MCF 10A (cell line): ENCODE measurements around the gene WIPF2. TPM values are rescaled to one million over a fixed set of nuclear protein-coding genes. Genes with fewer than 3 reads are reported as not detected.

Source experiments
- BruUV-seq: library from RNA; stranded (reverse); fragments of 400-500 nt; replicated peaks from 2 replicates; lab custom pipeline; 2021; lab: Mats Ljungman, UMichigan
- CTCF ChIA-PET: fragments of 300-600 bp; sonication (Branson Sonifier 250); formaldehyde crosslinking; extraction: SDS; loops from one replicate; lab custom pipeline; 2021; ENCODE audit warnings: antibody characterized with exemption, inconsistent platforms; lab: Yijun Ruan, JAX
- POLR2A ChIA-PET: fragments of 300-600, 350-650 bp; sonication (Branson Sonifier 250); formaldehyde crosslinking; extraction: SDS; loops from one replicate; lab custom pipeline; 2020; ENCODE audit warnings: antibody characterized with exemption, inconsistent platforms; lab: Yijun Ruan, JAX
- DNase-seq: peaks from one replicate; pipeline ENCODE4 v3.0.0-alpha.2; 2018; ENCODE audit not compliant: unreplicated experiment
- H3K27ac Mint-ChIP-seq: one replicate; pipeline ENCODE4 v1.8.0; 2022; ENCODE audit warnings: mild to moderate bottlenecking, low read depth, mixed read lengths; ENCODE audit not compliant: unreplicated experiment
- H3K27me3 Mint-ChIP-seq: one replicate; pipeline ENCODE4 v1.8.0; 2022; ENCODE audit warnings: mixed read lengths; ENCODE audit not compliant: insufficient read depth, unreplicated experiment
- H3K36me3 Mint-ChIP-seq: one replicate; pipeline ENCODE4 v1.8.0; 2022; ENCODE audit warnings: mild to moderate bottlenecking, moderate library complexity, mixed read lengths; ENCODE audit not compliant: insufficient read depth, unreplicated experiment
- H3K4me1 Mint-ChIP-seq: one replicate; pipeline ENCODE4 v1.8.0; 2022; ENCODE audit warnings: mixed read lengths; ENCODE audit not compliant: insufficient read depth, unreplicated experiment
- H3K4me3 Mint-ChIP-seq: one replicate; pipeline ENCODE4 v1.8.0; 2022; ENCODE audit warnings: mild to moderate bottlenecking, moderate library complexity, mixed read lengths; ENCODE audit not compliant: unreplicated experiment
- H3K9me3 Mint-ChIP-seq: one replicate; pipeline ENCODE4 v1.8.0; 2022; ENCODE audit warnings: mixed read lengths; ENCODE audit not compliant: unreplicated experiment
- intact Hi-C: fragments of 100-400 bp; cut with micrococcal nuclease; formaldehyde crosslinking; loops from 2 replicates; pipeline ENCODE4 v1.14.1; 2022
- total RNA-seq: library from RNA; stranded (reverse); gene quantifications from 2 replicates; pipeline ENCODE4 v1.2.3, GENCODE V29; 2022
- TF ChIP-seq, protein P1 (sequence below): fragments of 200-600 bp; IDR thresholded peaks from one replicate; pipeline ENCODE4 v1.8.0; 2022; ENCODE audit warnings: antibody characterized with exemption, mild to moderate bottlenecking; ENCODE audit not compliant: unreplicated experiment

WIPF2 gene
- total RNA-seq, 1 experiment from 2014 or later = 32.8 TPM

DNA sequence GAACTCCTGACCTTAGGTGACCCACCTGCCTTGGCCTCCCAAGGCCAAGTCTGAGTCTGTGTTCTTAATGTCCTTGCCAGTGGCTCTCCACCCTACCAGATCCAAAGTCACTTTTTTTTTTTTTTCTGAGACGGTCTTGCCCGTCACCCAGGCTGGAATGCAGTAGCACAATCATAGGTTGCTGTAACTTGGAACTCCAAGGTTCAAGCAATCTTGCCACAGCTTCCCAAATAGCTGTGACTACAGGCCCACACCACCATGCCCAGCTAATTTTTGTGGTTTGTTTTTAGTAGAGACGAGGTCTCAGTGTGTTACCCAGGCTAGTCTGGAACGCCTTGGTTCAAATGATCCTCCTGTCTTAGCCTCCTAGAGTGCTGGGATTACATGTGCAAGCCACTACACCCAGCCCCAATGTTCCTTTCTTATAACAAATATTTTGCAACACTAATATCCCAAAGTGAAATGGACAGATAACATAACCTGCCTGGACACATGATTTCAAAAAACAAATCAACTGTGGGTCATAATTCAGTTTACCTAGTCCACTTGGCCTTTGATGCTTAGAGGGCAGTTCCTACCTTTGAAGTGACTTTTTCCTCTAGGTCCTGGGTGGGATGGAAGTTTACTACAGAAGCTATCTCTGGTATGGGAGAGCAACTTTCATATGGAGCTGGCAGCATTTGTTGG lies 45.9 kb upstream of the WIPF2 start:
- TF ChIP-seq, protein P1, sequence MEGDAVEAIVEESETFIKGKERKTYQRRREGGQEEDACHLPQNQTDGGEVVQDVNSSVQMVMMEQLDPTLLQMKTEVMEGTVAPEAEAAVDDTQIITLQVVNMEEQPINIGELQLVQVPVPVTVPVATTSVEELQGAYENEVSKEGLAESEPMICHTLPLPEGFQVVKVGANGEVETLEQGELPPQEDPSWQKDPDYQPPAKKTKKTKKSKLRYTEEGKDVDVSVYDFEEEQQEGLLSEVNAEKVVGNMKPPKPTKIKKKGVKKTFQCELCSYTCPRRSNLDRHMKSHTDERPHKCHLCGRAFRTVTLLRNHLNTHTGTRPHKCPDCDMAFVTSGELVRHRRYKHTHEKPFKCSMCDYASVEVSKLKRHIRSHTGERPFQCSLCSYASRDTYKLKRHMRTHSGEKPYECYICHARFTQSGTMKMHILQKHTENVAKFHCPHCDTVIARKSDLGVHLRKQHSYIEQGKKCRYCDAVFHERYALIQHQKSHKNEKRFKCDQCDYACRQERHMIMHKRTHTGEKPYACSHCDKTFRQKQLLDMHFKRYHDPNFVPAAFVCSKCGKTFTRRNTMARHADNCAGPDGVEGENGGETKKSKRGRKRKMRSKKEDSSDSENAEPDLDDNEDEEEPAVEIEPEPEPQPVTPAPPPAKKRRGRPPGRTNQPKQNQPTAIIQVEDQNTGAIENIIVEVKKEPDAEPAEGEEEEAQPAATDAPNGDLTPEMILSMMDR = no peak
- ChIA-PET POLR2A (interaction anchor here (0.7 to 1.3 kb wide), 4 partner anchors 9 to 33 kb away, joined by 3 to 4 read pairs (median 3); partner anchors contain the start of gene CASC3), CTCF (interaction anchor here (0.6 to 0.9 kb wide), 5 partner anchors 16 to 98 kb away, joined by 3 to 13 read pairs (median 4); no protein-coding TSS in a partner anchor)
- Mint-ChIP-seq H3K27ac (no peak overlapping the region), H3K27me3 (no peaks in the 10 kb centered on the region), H3K36me3 (peaks cover 72% of the 10 kb centered on the region), H3K9me3 (no peaks in the 10 kb centered on the region), H3K4me1 (peaks cover 19% of the 10 kb centered on the region), H3K4me3 (no peak overlapping the region)
- BruUV-seq = no TSS peak
- intact Hi-C loops = no loop called here
- DNase-seq = no peak

DNA sequence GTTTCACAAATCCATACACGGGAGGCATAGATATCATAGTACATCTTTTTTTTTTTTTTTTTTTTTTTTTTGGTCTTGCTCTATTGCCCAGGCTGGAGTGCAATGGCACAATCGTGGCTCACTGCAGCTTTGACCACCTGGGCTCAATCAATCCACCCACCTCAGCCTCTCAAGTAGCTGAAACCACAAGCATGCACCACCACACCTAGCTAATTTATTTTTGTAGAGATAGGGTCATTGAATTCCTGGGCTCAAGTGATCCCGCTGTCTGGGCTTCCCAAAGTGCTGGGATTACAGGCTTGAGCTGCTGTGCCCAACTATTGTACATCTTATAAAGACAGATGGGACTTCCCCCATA lies 45.3 kb upstream of the WIPF2 start:
- Mint-ChIP-seq H3K36me3 (peaks cover 67% of the 10 kb centered on the region), H3K4me1 (peaks cover 16% of the 10 kb centered on the region), H3K27ac (no peak overlapping the region), H3K4me3 (no peak overlapping the region), H3K27me3 (no peaks in the 10 kb centered on the region), H3K9me3 (no peaks in the 10 kb centered on the region)
- ChIA-PET CTCF (interaction anchor here (0.6 to 0.9 kb wide), 5 partner anchors 16 to 99 kb away, joined by 3 to 13 read pairs (median 4); no protein-coding TSS in a partner anchor), POLR2A (interaction anchor here (0.7 to 1.3 kb wide), 3 partner anchors 8 to 31 kb away, joined by 3 read pairs; no protein-coding TSS in a partner anchor)
- no peak for DNase-seq
- TF ChIP-seq, protein P1 = no peak
- intact Hi-C loops = no loop called here
- BruUV-seq = no TSS peak

DNA sequence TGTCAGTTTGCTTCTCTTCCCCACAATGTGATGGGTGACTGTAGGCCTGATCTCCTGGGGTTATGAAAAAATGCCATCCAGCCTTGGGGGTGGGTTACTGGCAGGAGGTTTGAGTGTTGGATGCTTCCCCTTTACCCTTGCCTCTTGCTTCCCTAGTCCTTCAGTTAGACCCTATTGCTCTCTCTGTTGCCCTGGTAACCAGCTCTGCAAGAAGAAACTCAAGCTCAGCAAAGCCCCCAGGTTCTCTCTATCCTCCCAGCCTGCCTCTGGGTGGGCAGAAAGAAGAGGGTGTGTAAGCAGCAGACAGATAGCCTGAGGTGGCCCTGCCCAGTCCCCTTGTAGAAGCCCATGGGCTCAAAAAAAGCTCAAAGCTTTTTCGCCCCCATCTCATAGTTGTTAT lies 44.6 kb upstream of the WIPF2 start:
- no peak for DNase-seq
- intact Hi-C loops = no loop called here
- ChIA-PET POLR2A (interaction anchor here (0.6 to 6.9 kb wide), 6 partner anchors 10 to 131 kb away, joined by 3 to 65 read pairs (median 10); partner anchors contain the start of gene CASC3), CTCF (interaction anchor here (0.6 to 2.6 kb wide), 2 partner anchors 61 to 92 kb away, joined by 3 to 11 read pairs; no protein-coding TSS in a partner anchor)
- no TSS peak for BruUV-seq
- no peaks in the 10 kb centered on the region for H3K9me3 Mint-ChIP-seq
- TF ChIP-seq, protein P1 = no peak
- no peak overlapping the region for H3K27ac Mint-ChIP-seq
- no peak overlapping the region for H3K4me3 Mint-ChIP-seq
- no peaks in the 10 kb centered on the region for H3K27me3 Mint-ChIP-seq
- peaks cover 60% of the 10 kb centered on the region for H3K36me3 Mint-ChIP-seq
- peaks cover 16% of the 10 kb centered on the region for H3K4me1 Mint-ChIP-seq
